ENCODE results near the gene TUSC2.

DNA sequence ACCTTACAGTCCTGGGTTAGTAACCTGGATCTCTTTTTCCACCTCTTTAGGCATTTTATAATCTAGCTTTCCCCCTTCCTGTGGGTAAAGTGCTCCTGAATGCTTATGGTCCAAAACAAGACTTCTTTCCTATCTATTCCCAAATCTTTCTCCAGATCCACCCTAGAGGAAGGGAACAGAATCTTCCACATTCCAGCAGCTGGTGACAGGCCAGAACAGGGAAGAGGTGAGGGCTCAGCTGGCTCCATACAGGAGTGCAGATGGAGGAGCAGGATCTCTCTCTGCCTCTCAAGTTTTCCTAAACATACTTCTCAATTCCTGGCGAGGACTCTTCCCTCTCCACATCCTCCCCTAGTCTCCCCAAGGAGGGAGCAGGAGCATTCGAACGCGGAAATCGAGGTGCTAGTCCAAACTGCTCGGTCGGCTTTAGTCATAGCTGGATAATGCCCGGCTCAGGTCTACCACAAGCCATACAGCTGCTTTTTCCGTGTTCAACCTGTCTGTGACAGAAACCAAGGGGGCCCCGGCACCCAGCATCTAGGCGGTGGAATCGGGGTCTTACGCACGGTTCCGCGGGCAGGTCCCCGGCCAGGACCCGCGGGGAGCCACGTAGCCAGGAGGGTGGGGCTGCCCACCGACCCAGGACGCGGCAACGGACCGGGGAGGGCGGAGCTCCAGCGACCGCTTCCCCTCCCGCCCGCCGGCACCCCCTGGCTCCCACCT, 8.6 kb upstream of the TUSC2 start:
- TF ChIP-seq, protein P1, sequence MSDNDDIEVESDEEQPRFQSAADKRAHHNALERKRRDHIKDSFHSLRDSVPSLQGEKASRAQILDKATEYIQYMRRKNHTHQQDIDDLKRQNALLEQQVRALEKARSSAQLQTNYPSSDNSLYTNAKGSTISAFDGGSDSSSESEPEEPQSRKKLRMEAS (IDR thresholded peaks at IDR 0.05; ENCODE audit: low read depth): no peak
- no peak for TF ChIP-seq CTCF (IDR thresholded peaks at IDR 0.05)
